ENCODE data around the gene MYO1E. TPM values are rescaled to one million over a fixed set of nuclear protein-coding genes. Genes with fewer than 3 reads are reported as not detected.

MYO1E gene
- total RNA-seq, 6 experiments from 2014 or later: 108 to 142 (median 115) TPM

DNA sequence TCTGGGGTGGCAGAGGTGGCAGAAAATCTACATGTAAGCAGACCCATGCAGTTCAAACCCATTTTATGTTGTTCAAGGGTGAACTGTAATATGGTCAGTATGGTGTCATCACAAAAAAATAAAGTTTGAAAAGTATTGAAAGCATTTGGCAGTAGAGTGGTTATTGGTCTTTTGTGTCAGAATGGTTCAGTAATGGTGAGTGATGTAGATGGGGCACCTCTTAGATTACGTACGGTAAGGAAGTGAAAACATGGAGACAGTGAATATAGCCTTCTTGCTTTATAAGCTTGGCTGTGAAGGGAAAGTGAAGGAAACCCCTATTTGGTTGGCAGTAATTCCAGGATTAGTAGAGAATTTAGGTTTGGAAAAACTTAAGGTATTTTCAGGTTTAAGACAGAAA lies 284.9 kb downstream of the MYO1E start:
- peaks cover 1% of the 10 kb centered on the region; the same call in 1 of the 2 replicates for H3K27me3 Mint-ChIP-seq (ENCODE audit: insufficient read depth)
- TF ChIP-seq, protein P1, sequence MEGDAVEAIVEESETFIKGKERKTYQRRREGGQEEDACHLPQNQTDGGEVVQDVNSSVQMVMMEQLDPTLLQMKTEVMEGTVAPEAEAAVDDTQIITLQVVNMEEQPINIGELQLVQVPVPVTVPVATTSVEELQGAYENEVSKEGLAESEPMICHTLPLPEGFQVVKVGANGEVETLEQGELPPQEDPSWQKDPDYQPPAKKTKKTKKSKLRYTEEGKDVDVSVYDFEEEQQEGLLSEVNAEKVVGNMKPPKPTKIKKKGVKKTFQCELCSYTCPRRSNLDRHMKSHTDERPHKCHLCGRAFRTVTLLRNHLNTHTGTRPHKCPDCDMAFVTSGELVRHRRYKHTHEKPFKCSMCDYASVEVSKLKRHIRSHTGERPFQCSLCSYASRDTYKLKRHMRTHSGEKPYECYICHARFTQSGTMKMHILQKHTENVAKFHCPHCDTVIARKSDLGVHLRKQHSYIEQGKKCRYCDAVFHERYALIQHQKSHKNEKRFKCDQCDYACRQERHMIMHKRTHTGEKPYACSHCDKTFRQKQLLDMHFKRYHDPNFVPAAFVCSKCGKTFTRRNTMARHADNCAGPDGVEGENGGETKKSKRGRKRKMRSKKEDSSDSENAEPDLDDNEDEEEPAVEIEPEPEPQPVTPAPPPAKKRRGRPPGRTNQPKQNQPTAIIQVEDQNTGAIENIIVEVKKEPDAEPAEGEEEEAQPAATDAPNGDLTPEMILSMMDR (IDR thresholded peaks at IDR 0.05): no peak
- no peaks in the 10 kb centered on the region for H3K9me3 Mint-ChIP-seq
- no peaks in the 10 kb centered on the region for H3K4me1 Mint-ChIP-seq (ENCODE audit: low read depth)
- DNase-seq: no peak
- H3K36me3 Mint-ChIP-seq (ENCODE audit: low read depth): peaks cover 11% of the 10 kb centered on the region
- no peak overlapping the region; the same call in 1 of the 2 replicates for H3K27ac Mint-ChIP-seq
- H3K4me3 Mint-ChIP-seq: no peak overlapping the region

Small RNAs within 50 kb of the gene (microRNA-seq; reads per million reads assigned to microRNA genes)
- gene MIR2116: 16.2 reads per million, percentile 21 among the genes with 10 or more reads in this experiment

Other genes starting within 250 kb of the MYO1E start
- gene LDHAL6B, start 166.0 kb downstream of the MYO1E start, total RNA-seq (2021; fragmentation: NEBNext Ultra II Directional; extraction: Animal tissue kit (Norgen Biotek cat#: 25700)): not detected
- not detected for gene FAM81A, start 65.3 kb upstream of the MYO1E start, total RNA-seq (2021; fragmentation: NEBNext Ultra II Directional; extraction: Animal tissue kit (Norgen Biotek cat#: 25700))
- not detected for gene GCNT3, start 238.9 kb upstream of the MYO1E start, total RNA-seq (2021; fragmentation: NEBNext Ultra II Directional; extraction: Animal tissue kit (Norgen Biotek cat#: 25700))